HEK293 (cell line): ENCODE results near the gene ADGRB3.

Experiments
- CTCF ChIA-PET: fragments of 350-600 bp; formaldehyde crosslinking; extraction: SDS; loops from one replicate; lab custom pipeline; 2021; ENCODE audit warnings: antibody characterized with exemption; lab: Yijun Ruan, JAX
- POLR2A ChIA-PET: fragments of 300-600 bp; formaldehyde crosslinking; extraction: SDS; loops from one replicate; lab custom pipeline; 2020; ENCODE audit warnings: antibody characterized with exemption, inconsistent platforms; lab: Yijun Ruan, JAX
- H3K27ac ChIP-seq: fragments of 200-500 bp; sonication (Bioruptor generic); 2 replicates; pipeline ENCODE4 v1.5.1; 2014; ENCODE audit warnings: low read depth, low read length, control low read depth, inconsistent platforms; ENCODE audit errors: extremely low read depth
- H3K36me3 ChIP-seq, 2 experiments: fragments of 200-500 bp in 1 of 2; sonication (Bioruptor generic) in 1 of 2; 1 replicate in 1 of 2; 2 replicates in 1 of 2; pipeline ENCODE4 v1.5.1; 2014 to 2017; ENCODE audit warnings: inconsistent platforms in 2 of 2, low read length in 2 of 2; ENCODE audit not compliant: control insufficient read depth in 2 of 2, insufficient read depth in 1 of 2
- H3K4me1 ChIP-seq: fragments of 200-500 bp; sonication (Bioruptor generic); 2 replicates; pipeline ENCODE4 v1.5.1; 2014; ENCODE audit warnings: mild to moderate bottlenecking, low read length, inconsistent platforms; ENCODE audit not compliant: control insufficient read depth, insufficient read depth
- H3K4me3 ChIP-seq: 2 replicates; pipeline ENCODE4 v1.5.1; 2011; ENCODE audit warnings: low read depth, mild to moderate bottlenecking, control low read depth, low read length, moderate library complexity
- H3K9me3 ChIP-seq: fragments of 200-500 bp; sonication (Bioruptor generic); 2 replicates; pipeline ENCODE4 v1.5.1; 2014; ENCODE audit warnings: low read depth, low read length, inconsistent platforms; ENCODE audit not compliant: control insufficient read depth, insufficient read depth
- GFI1B ChIP-seq: fragments of 450-650 bp; formaldehyde crosslinking; IDR thresholded peaks from 2 replicates; pipeline ENCODE4 v1.5.1; 2016; ENCODE audit warnings: missing biosample characterization, missing genetic modification characterization
- KLF1 ChIP-seq: fragments of 450-650 bp; formaldehyde crosslinking; IDR thresholded peaks from 2 replicates; pipeline ENCODE4 v1.5.1; 2016; ENCODE audit warnings: missing biosample characterization, missing genetic modification characterization
- OSR2 ChIP-seq: fragments of 450-650 bp; formaldehyde crosslinking; IDR thresholded peaks from 2 replicates; pipeline ENCODE4 v1.5.1; 2016; ENCODE audit warnings: missing biosample characterization, missing genetic modification characterization
- PRDM1 ChIP-seq: fragments of 450-650 bp; formaldehyde crosslinking; IDR thresholded peaks from 2 replicates; pipeline ENCODE4; 2016; ENCODE audit warnings: missing biosample characterization, missing genetic modification characterization
- SP3 ChIP-seq: fragments of 450-650 bp; formaldehyde crosslinking; IDR thresholded peaks from 2 replicates; pipeline ENCODE4 v1.5.1; 2016; ENCODE audit warnings: missing biosample characterization, missing genetic modification characterization
- WT1 ChIP-seq: fragments of 450-650 bp; formaldehyde crosslinking; IDR thresholded peaks from 2 replicates; pipeline ENCODE4 v1.5.1; 2016; ENCODE audit warnings: missing biosample characterization, missing genetic modification characterization
- ZBTB1 ChIP-seq: fragments of 450-650 bp; formaldehyde crosslinking; IDR thresholded peaks from 2 replicates; pipeline ENCODE4 v1.5.1; 2016; ENCODE audit warnings: missing biosample characterization, missing genetic modification characterization
- ZEB2 ChIP-seq: fragments of 450-650 bp; formaldehyde crosslinking; IDR thresholded peaks from 2 replicates; pipeline ENCODE4 v1.5.1; 2016; ENCODE audit warnings: missing biosample characterization, missing genetic modification characterization
- ZFP37 ChIP-seq: fragments of 450-650 bp; formaldehyde crosslinking; IDR thresholded peaks from 2 replicates; pipeline ENCODE4 v1.5.1; 2016; ENCODE audit warnings: missing biosample characterization, missing genetic modification characterization
- ZNF10 ChIP-seq: fragments of 450-650 bp; formaldehyde crosslinking; IDR thresholded peaks from 2 replicates; pipeline ENCODE4 v1.5.1; 2017; ENCODE audit warnings: missing biosample characterization, missing genetic modification characterization
- ZNF221 ChIP-seq: fragments of 450-650 bp; formaldehyde crosslinking; IDR thresholded peaks from 2 replicates; pipeline ENCODE4 v1.5.1; 2017; ENCODE audit warnings: missing biosample characterization, missing genetic modification characterization, borderline replicate concordance
- ZNF37A ChIP-seq: fragments of 450-650 bp; IDR thresholded peaks from 2 replicates; pipeline ENCODE4 v1.5.1; 2018; ENCODE audit warnings: missing biosample characterization, missing genetic modification characterization
- ZNF426 ChIP-seq: fragments of 450-650 bp; formaldehyde crosslinking; IDR thresholded peaks from 2 replicates; pipeline ENCODE4 v1.5.1; 2017; ENCODE audit warnings: missing biosample characterization, missing genetic modification characterization, mild to moderate bottlenecking, inconsistent platforms, moderate library complexity
- ZNF473 ChIP-seq: fragments of 450-650 bp; formaldehyde crosslinking; IDR thresholded peaks from 2 replicates; pipeline ENCODE4 v1.5.1; 2017; ENCODE audit warnings: missing biosample characterization, missing genetic modification characterization
- ZNF521 ChIP-seq: fragments of 450-650 bp; formaldehyde crosslinking; IDR thresholded peaks from 2 replicates; pipeline ENCODE4 v1.5.1; 2017; ENCODE audit warnings: missing biosample characterization, mild to moderate bottlenecking, missing genetic modification characterization
- ZNF544 ChIP-seq: fragments of 450-650 bp; formaldehyde crosslinking; IDR thresholded peaks from 2 replicates; pipeline ENCODE4 v1.5.0; 2017; ENCODE audit warnings: missing biosample characterization, missing genetic modification characterization
- ZNF560 ChIP-seq: fragments of 450-650 bp; formaldehyde crosslinking; IDR thresholded peaks from 2 replicates; pipeline ENCODE4 v1.5.1; 2017; ENCODE audit warnings: missing biosample characterization, missing genetic modification characterization, borderline replicate concordance
- ZNF585B ChIP-seq: fragments of 450-650 bp; formaldehyde crosslinking; IDR thresholded peaks from 2 replicates; pipeline ENCODE4 v1.5.1; 2016; ENCODE audit warnings: missing biosample characterization, missing genetic modification characterization
- ZNF596 ChIP-seq: fragments of 450-650 bp; IDR thresholded peaks from 2 replicates; pipeline ENCODE4 v1.5.0; 2018; ENCODE audit warnings: missing biosample characterization, mild to moderate bottlenecking, missing genetic modification characterization, moderate library complexity
- ZNF707 ChIP-seq: fragments of 450-650 bp; formaldehyde crosslinking; IDR thresholded peaks from 2 replicates; pipeline ENCODE4 v1.5.1; 2016; ENCODE audit warnings: missing biosample characterization, missing genetic modification characterization
- ZNF777 ChIP-seq: fragments of 450-650 bp; formaldehyde crosslinking; IDR thresholded peaks from 2 replicates; pipeline ENCODE4 v1.5.1; 2017; ENCODE audit warnings: missing biosample characterization, missing genetic modification characterization, borderline replicate concordance
- TF ChIP-seq, protein P1 (sequence below): fragments of 450-650 bp; formaldehyde crosslinking; IDR thresholded peaks from 2 replicates; pipeline ENCODE4 v1.5.1; 2016; ENCODE audit warnings: missing biosample characterization, missing genetic modification characterization
- TF ChIP-seq, protein P2 (sequence below): fragments of 450-650 bp; formaldehyde crosslinking; IDR thresholded peaks from 2 replicates; pipeline ENCODE4 v1.5.1; 2017; ENCODE audit warnings: missing biosample characterization, missing genetic modification characterization
- TF ChIP-seq, protein P3 (sequence below): fragments of 450-650 bp; formaldehyde crosslinking; optimal IDR thresholded peaks from 2 replicates; pipeline ENCODE3; 2016; ENCODE audit warnings: missing biosample characterization, mild to moderate bottlenecking, missing genetic modification characterization
- TF ChIP-seq, protein P4 (sequence below): fragments of 450-650 bp; formaldehyde crosslinking; IDR thresholded peaks from 2 replicates; pipeline ENCODE4 v1.5.1; 2016; ENCODE audit warnings: missing biosample characterization, missing genetic modification characterization

Gene ADGRB3

DNA sequence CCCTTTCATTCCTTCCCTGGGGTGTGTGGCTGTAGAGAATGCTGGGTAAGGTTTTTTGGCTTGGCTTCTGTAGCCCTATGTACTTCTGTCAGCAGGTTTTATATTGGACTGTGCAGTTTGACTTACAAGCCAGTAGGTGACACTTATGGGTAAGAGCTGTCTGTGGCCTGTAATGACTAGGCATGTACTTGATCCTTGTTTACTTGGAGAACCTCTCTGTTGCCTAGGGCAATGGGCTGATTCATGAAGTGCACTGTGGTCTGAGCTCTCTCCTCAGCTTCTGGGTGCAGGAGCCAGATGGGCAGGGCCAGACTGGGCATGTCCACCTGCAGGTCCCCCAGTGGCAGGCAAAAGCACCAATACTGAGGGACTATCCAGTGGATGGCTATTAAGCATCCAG lies 544.6 kb downstream of the ADGRB3 start (continued):
- TF ChIP-seq ZBTB1 (tag by site-specific recombination) (no peak), ZNF10 (tag by site-specific recombination) (no peak), ZNF596 (no peak), ZNF560 (tag by site-specific recombination) (no peak), ZNF777 (no peak), ZNF521 (tag by site-specific recombination) (no peak), ZNF221 (no peak)
- TF ChIP-seq, protein P1, sequence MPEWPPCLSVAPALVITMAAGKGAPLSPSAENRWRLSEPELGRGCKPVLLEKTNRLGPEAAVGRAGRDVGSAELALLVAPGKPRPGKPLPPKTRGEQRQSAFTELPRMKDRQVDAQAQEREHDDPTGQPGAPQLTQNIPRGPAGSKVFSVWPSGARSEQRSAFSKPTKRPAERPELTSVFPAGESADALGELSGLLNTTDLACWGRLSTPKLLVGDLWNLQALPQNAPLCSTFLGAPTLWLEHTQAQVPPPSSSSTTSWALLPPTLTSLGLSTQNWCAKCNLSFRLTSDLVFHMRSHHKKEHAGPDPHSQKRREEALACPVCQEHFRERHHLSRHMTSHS (tag by site-specific recombination), result no peak
- TF ChIP-seq, protein P2, sequence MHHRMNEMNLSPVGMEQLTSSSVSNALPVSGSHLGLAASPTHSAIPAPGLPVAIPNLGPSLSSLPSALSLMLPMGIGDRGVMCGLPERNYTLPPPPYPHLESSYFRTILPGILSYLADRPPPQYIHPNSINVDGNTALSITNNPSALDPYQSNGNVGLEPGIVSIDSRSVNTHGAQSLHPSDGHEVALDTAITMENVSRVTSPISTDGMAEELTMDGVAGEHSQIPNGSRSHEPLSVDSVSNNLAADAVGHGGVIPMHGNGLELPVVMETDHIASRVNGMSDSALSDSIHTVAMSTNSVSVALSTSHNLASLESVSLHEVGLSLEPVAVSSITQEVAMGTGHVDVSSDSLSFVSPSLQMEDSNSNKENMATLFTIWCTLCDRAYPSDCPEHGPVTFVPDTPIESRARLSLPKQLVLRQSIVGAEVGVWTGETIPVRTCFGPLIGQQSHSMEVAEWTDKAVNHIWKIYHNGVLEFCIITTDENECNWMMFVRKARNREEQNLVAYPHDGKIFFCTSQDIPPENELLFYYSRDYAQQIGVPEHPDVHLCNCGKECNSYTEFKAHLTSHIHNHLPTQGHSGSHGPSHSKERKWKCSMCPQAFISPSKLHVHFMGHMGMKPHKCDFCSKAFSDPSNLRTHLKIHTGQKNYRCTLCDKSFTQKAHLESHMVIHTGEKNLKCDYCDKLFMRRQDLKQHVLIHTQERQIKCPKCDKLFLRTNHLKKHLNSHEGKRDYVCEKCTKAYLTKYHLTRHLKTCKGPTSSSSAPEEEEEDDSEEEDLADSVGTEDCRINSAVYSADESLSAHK, result no peak

DNA sequence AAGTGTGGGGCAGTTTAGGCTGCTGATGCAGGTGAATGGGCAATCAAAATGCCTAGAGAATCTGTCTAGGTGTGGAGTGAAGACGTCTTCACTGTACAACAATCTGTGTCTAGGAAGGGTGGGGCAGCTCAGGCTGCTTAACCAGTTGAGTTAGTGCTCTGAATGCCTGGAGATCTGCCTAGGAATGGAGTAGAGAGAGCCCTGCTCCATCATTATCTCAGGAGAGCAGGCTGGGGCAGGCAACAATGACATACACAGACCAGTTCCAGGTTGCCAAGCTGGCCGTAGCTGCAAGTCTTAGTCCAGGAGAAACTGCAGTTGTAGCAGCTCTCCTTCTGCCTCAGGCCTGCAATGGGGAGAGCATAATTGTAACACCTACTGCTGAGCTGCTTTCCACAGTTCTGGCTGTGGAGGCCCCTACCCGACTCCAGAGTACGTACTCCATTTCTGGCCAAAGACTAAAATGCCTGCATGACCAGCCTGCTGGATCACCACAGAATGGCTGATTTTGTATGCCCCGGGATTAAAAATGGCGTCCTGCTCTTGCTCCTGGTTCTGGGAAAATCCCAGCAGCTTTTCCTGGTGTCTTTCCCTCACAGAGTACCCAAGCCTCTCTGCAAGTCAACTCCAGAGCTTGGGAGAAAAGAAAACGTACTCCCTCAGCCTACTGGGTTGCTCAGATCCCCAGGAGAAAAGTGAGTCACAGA lies 545.4 kb downstream of the ADGRB3 start:
- Histone ChIP-seq H3K36me3 (no peaks in the 10 kb centered on the region), H3K27ac (no peak overlapping the region), H3K9me3 (no peaks in the 10 kb centered on the region), H3K4me1 (no peaks in the 10 kb centered on the region), H3K4me3 (no peak overlapping the region)
- ChIA-PET CTCF (interaction anchor here (0.6 kb wide), 1 partner anchor 77 kb away, joined by 6 read pairs; no protein-coding TSS in a partner anchor), POLR2A (no interaction called here)
- no peak for TF ChIP-seq ZNF426 (tag by site-specific recombination)
- TF ChIP-seq PRDM1, result no peak
- TF ChIP-seq ZFP37 (tag by site-specific recombination), result no peak
- TF ChIP-seq, protein P1 (tag by site-specific recombination), result no peak
- no peak for TF ChIP-seq ZNF707 (tag by site-specific recombination)
- TF ChIP-seq, protein P3, sequence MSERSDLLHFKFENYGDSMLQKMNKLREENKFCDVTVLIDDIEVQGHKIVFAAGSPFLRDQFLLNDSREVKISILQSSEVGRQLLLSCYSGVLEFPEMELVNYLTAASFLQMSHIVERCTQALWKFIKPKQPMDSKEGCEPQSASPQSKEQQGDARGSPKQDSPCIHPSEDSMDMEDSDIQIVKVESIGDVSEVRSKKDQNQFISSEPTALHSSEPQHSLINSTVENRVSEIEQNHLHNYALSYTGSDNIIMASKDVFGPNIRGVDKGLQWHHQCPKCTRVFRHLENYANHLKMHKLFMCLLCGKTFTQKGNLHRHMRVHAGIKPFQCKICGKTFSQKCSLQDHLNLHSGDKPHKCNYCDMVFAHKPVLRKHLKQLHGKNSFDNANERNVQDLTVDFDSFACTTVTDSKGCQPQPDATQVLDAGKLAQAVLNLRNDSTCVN (tag by site-specific recombination), result no peak
- no peak for TF ChIP-seq ZEB2 (tag by site-specific recombination)
- no peak for TF ChIP-seq GFI1B (tag by site-specific recombination)

DNA sequence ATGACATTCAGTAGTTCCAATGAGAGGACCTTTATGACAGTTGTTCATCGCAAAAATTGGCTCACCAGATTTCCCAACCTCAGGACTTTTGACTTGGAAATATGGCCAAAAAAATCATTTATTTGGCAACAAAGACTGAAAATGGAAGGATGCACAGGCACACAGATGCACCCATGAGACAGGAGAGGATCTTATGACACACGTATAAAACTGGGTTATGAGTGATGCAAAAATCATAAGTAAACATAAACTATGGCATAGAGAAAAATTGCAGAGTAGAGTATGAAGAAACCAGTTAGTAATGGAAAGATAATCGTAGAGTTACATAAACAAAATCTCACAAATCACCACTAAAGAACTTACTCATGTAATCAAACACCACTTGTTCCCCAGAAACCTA lies 546.9 kb downstream of the ADGRB3 start:
- H3K4me3 ChIP-seq, result no peak overlapping the region
- H3K4me1 ChIP-seq, result no peaks in the 10 kb centered on the region
- no peaks in the 10 kb centered on the region for H3K9me3 ChIP-seq
- POLR2A ChIA-PET, result no interaction called here
- CTCF ChIA-PET, result no interaction called here
- no peak overlapping the region for H3K27ac ChIP-seq
- H3K36me3 ChIP-seq, result no peaks in the 10 kb centered on the region
- no peak for TF ChIP-seq OSR2 (tag by site-specific recombination)
- no peak for TF ChIP-seq ZNF585B (tag by site-specific recombination)
- TF ChIP-seq SP3 (tag by site-specific recombination), result no peak
- TF ChIP-seq ZNF473 (tag by site-specific recombination), result no peak
- TF ChIP-seq WT1, result no peak
- TF ChIP-seq, protein P4, sequence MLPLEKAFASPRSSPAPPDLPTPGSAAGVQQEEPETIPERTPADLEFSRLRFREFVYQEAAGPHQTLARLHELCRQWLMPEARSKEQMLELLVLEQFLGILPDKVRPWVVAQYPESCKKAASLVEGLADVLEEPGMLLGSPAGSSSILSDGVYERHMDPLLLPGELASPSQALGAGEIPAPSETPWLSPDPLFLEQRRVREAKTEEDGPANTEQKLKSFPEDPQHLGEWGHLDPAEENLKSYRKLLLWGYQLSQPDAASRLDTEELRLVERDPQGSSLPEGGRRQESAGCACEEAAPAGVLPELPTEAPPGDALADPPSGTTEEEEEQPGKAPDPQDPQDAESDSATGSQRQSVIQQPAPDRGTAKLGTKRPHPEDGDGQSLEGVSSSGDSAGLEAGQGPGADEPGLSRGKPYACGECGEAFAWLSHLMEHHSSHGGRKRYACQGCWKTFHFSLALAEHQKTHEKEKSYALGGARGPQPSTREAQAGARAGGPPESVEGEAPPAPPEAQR (tag by site-specific recombination), result no peak
- TF ChIP-seq KLF1 (tag by site-specific recombination), result no peak
- TF ChIP-seq ZNF37A (tag by site-specific recombination), result no peak
- TF ChIP-seq ZNF544 (tag by site-specific recombination), result no peak
